ENCODE results near the gene COPS9.

Gene COPS9

DNA sequence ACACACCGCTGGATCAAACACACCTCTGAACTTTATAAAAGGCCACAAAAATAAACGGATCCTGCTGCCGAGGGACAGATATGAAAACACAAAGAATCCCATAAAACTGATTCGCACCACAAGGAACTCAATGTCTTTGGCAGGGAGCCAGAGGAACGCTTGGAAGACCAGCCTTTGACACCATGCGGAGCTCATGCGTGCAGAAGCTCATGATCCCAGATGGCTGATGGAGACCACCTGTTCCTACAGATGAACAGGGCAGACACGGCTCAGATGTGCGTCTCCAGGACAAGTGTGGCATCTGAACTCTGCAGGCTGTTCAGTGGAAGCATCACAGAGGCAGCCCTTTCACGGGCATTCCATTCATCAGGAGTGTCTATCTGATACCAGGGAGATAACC lies 24.9 kb downstream of the COPS9 start:
- Histone ChIP-seq H3K36me3 (ENCODE audit: insufficient read depth, low read length) (no peaks in the 10 kb centered on the region), H3K4me2 (ENCODE audit: low read depth, low read length, poor library complexity, severe bottlenecking) (no peak overlapping the region), H3K9me2 (replicated peaks; ENCODE audit: low read depth, low read length) (no peaks in the 10 kb centered on the region), H3K9me3 (ENCODE audit: insufficient read depth, low read depth, low read length) (no peaks in the 10 kb centered on the region), H2AFZ (ENCODE audit: low read length) (no peak overlapping the region), H3K9ac (ENCODE audit: low read depth, low read length, poor library complexity, severe bottlenecking) (no peak overlapping the region), H3K27me3 (ENCODE audit: insufficient read depth, low read length, poor library complexity, severe bottlenecking) (no peaks in the 10 kb centered on the region), H3K4me3 (ENCODE audit: low read length, poor library complexity, severe bottlenecking) (no peak overlapping the region), H4K20me1 (ENCODE audit: insufficient read depth, low read length, poor library complexity, severe bottlenecking) (no peaks in the 10 kb centered on the region), H3F3A (ENCODE audit: low read depth) (no peaks in the 10 kb centered on the region), H3K79me2 (ENCODE audit: insufficient read depth, low read length) (no peaks in the 10 kb centered on the region), H3K4me1 (ENCODE audit: insufficient read depth, low read length, poor library complexity, severe bottlenecking) (no peaks in the 10 kb centered on the region)
- TF ChIP-seq, protein P1, sequence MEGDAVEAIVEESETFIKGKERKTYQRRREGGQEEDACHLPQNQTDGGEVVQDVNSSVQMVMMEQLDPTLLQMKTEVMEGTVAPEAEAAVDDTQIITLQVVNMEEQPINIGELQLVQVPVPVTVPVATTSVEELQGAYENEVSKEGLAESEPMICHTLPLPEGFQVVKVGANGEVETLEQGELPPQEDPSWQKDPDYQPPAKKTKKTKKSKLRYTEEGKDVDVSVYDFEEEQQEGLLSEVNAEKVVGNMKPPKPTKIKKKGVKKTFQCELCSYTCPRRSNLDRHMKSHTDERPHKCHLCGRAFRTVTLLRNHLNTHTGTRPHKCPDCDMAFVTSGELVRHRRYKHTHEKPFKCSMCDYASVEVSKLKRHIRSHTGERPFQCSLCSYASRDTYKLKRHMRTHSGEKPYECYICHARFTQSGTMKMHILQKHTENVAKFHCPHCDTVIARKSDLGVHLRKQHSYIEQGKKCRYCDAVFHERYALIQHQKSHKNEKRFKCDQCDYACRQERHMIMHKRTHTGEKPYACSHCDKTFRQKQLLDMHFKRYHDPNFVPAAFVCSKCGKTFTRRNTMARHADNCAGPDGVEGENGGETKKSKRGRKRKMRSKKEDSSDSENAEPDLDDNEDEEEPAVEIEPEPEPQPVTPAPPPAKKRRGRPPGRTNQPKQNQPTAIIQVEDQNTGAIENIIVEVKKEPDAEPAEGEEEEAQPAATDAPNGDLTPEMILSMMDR (conservative IDR thresholded peaks at IDR 0.05; ENCODE audit: low read length), result no peak
- no peak for TF ChIP-seq EZH2phosphoT487 (IDR thresholded peaks at IDR 0.05; ENCODE audit: borderline replicate concordance)

DNA sequence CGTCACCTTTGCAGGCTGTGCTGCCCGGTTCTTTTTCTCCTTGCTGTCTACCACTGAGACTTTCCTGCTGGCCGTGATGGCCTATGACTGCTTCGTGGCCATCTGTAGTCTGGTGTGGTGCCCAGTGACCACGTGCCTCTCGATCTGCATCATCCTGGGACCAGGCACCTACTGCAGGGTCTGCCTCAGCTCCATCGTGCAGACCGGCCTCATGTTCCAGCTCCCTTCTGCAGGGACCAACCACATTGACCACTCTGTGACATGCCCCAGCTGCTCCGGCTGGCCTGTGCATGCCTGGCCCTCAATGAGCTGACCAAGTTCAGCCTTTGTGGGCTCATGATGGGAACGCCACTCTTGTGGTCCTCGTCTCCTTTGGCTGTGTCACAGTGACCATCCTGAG lies 26.7 kb downstream of the COPS9 start:
- Histone ChIP-seq H3K4me3 (ENCODE audit: low read length, poor library complexity, severe bottlenecking) (no peak overlapping the region), H3K36me3 (ENCODE audit: insufficient read depth, low read length) (no peaks in the 10 kb centered on the region), H3K9me2 (replicated peaks; ENCODE audit: low read depth, low read length) (no peaks in the 10 kb centered on the region), H3K4me2 (ENCODE audit: low read depth, low read length, poor library complexity, severe bottlenecking) (no peak overlapping the region), H3F3A (ENCODE audit: low read depth) (no peaks in the 10 kb centered on the region), H2AFZ (ENCODE audit: low read length) (no peak overlapping the region), H3K27me3 (ENCODE audit: insufficient read depth, low read length, poor library complexity, severe bottlenecking) (no peaks in the 10 kb centered on the region), H3K79me2 (ENCODE audit: insufficient read depth, low read length) (no peaks in the 10 kb centered on the region), H4K20me1 (ENCODE audit: insufficient read depth, low read length, poor library complexity, severe bottlenecking) (no peaks in the 10 kb centered on the region), H3K9ac (ENCODE audit: low read depth, low read length, poor library complexity, severe bottlenecking) (no peak overlapping the region), H3K9me3 (ENCODE audit: insufficient read depth, low read depth, low read length) (no peaks in the 10 kb centered on the region), H3K4me1 (ENCODE audit: insufficient read depth, low read length, poor library complexity, severe bottlenecking) (no peaks in the 10 kb centered on the region)
- TF ChIP-seq, protein P1 (conservative IDR thresholded peaks at IDR 0.05; ENCODE audit: low read length), result no peak
- TF ChIP-seq EZH2phosphoT487 (IDR thresholded peaks at IDR 0.05; ENCODE audit: borderline replicate concordance), result no peak

DNA sequence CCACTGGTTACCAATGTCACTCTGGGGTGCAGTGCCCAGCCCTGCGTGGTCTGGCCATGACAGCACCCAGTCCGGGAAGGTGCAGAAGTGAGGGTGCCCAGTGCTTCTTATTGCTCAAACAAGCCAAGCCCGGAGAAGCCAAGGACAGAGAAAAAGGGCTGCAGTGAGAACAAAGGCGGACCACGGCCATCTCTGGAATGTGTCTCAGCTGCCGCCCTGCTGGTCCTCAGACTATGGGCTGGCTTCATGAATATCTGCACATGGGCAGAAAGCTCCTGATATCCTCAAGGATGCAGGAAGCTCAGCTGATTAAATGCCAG lies 28.7 kb downstream of the COPS9 start:
- TF ChIP-seq, protein P1 (conservative IDR thresholded peaks at IDR 0.05; ENCODE audit: low read length), result no peak
- no peak for TF ChIP-seq EZH2phosphoT487 (IDR thresholded peaks at IDR 0.05; ENCODE audit: borderline replicate concordance)
- no peak overlapping the region for H3K4me3 ChIP-seq (ENCODE audit: low read length, poor library complexity, severe bottlenecking)
- H3K27me3 ChIP-seq (ENCODE audit: insufficient read depth, low read length, poor library complexity, severe bottlenecking), result no peaks in the 10 kb centered on the region
- no peaks in the 10 kb centered on the region for H4K20me1 ChIP-seq (ENCODE audit: insufficient read depth, low read length, poor library complexity, severe bottlenecking)
- H3K9ac ChIP-seq (ENCODE audit: low read depth, low read length, poor library complexity, severe bottlenecking), result no peak overlapping the region
- no peaks in the 10 kb centered on the region for H3F3A ChIP-seq (ENCODE audit: low read depth)
- H3K4me2 ChIP-seq (ENCODE audit: low read depth, low read length, poor library complexity, severe bottlenecking), result no peak overlapping the region
- no peaks in the 10 kb centered on the region for H3K9me3 ChIP-seq (ENCODE audit: insufficient read depth, low read depth, low read length)
- no peaks in the 10 kb centered on the region for H3K36me3 ChIP-seq (ENCODE audit: insufficient read depth, low read length)
- no peak overlapping the region for H2AFZ ChIP-seq (ENCODE audit: low read length)
- no peaks in the 10 kb centered on the region for H3K9me2 ChIP-seq (replicated peaks; ENCODE audit: low read depth, low read length)
- H3K79me2 ChIP-seq (ENCODE audit: insufficient read depth, low read length), result no peaks in the 10 kb centered on the region
- H3K4me1 ChIP-seq (ENCODE audit: insufficient read depth, low read length, poor library complexity, severe bottlenecking), result no peaks in the 10 kb centered on the region
